ENCODE measurements around the gene BCL2L15. TPM values are rescaled to one million over a fixed set of nuclear protein-coding genes. Genes with fewer than 3 reads are reported as not detected.

The BCL2L15 gene
- total RNA-seq, 2 experiments from 2014 or later, result 1.6 to 2.9 TPM

DNA sequence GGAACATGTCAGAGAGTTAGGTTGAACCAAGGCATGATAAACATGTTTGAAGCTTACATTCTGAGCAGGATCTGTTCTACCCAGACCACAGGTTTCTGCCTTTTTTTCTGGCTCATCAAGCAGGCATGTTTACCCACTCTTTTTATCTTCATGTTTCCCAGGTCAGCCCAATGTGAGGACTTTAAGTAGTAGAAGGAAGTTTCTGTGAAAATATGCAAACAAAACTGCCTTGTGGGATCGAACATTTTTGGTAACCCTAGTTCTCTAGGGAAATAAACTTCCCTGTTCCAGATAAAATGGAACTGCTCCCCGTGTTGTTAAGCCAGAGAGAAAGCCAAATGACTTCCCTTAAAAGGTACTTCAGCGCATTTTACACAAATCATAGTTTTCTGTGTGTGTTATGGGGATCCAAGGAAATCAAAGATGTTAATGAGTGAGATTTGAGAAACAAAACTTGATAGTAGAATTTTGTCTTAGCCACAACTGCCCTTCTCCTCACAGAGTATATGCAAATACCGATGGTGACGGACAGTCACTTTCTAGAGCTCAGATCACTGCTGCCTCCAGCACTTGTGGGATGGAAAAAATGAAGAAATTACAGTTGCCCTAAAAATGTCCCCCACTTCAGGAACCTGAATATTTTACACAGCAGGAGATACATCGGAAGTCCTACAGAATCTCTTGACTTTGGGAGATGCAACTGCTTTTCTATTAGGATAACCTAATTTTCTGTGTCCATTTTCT is 41.0 kb upstream of the BCL2L15 start:
- peaks cover 9% of the 10 kb centered on the region for H3K36me3 Mint-ChIP-seq (ENCODE audit: low read depth)

DNA sequence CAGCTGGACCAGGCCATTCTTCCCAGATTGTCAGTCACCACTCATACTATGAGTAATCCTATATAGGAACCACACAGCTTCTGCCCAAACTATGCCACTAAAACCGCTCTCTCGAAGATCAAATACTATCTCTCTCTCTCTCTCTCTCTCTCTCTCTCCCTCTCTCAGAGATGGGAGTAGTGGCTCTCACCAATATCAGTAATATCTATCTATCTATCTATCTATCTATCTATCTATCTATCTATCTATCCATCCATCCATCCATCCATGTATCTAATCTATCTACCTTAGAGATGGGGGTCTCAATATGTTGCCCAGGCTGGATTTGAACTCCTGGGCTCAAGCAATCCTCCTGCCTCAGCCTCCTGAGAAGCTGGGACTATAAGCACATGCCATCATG is 37.1 kb upstream of the BCL2L15 start:
- H3K27me3 Mint-ChIP-seq, result peaks cover 13% of the 10 kb centered on the region
- DNase-seq, result no peak
- H3K27ac Mint-ChIP-seq, result no peak overlapping the region
- no peak overlapping the region for H3K4me3 Mint-ChIP-seq
- H3K9me3 Mint-ChIP-seq, result no peaks in the 10 kb centered on the region
- CTCF ChIA-PET, result interaction anchor here (1.3 kb wide), 1 partner anchor 10 kb away, joined by 3 read pairs; no protein-coding TSS in a partner anchor
- H3K4me1 Mint-ChIP-seq, result peaks cover 16% of the 10 kb centered on the region
- H3K36me3 Mint-ChIP-seq (ENCODE audit: low read depth), result no peaks in the 10 kb centered on the region
- POLR2A ChIA-PET, result interaction anchor here (1.0 kb wide), 1 partner anchor 20 kb away, joined by 4 read pairs; the partner anchor contains the start of genes AP4B1 and DCLRE1B

More for the DNA sequence above, 41.0 kb upstream of the BCL2L15 start:
- Mint-ChIP-seq H3K9me3 (no peaks in the 10 kb centered on the region), H3K4me1 (peaks cover 42% of the 10 kb centered on the region), H3K27me3 (peaks cover 6% of the 10 kb centered on the region), H3K27ac (peak overlapping the region; percentile 95), H3K4me3 (peak overlapping the region; percentile 94)
- no peak for DNase-seq
- POLR2A ChIA-PET, result interaction anchor here (0.8 to 8.7 kb wide), 22 partner anchors 10 to 822 kb away, joined by 3 to 268 read pairs (median 10); partner anchors contain the start of genes AP4B1, DCLRE1B, PHTF1 and RSBN1
- CTCF ChIA-PET, result interaction anchor here (0.7 to 5.1 kb wide), 13 partner anchors 10 to 169 kb away, joined by 3 to 90 read pairs (median 5); partner anchors contain the start of genes AP4B1, DCLRE1B, PHTF1 and RSBN1

DNA sequence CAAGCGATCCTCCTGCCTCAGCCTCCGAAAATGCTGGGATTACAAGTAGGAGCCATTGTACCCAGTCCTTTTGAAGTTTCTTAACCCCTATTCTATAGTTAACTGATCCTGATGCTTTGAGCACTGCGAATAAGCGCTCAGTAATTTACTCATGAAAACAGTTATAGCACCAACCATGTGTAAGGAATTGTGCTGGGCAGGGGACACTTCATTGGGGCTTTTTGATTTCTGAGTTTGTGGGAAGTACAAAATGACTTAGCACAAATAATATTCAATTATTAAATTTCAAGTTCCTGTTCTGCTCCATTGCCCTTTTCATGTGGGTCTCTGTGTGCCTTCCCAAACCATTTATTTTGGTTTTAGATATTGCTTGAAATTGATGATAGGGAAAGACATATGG is 35.6 kb upstream of the BCL2L15 start:
- H3K9me3 Mint-ChIP-seq, result no peaks in the 10 kb centered on the region
- ChIA-PET POLR2A (interaction anchor here (1.2 kb wide), 1 partner anchor 163 kb away, joined by 3 read pairs; the partner anchor contains the start of gene PHTF1), CTCF (no interaction called here)
- H3K4me3 Mint-ChIP-seq, result no peak overlapping the region
- no peak overlapping the region for H3K27ac Mint-ChIP-seq
- H3K4me1 Mint-ChIP-seq, result peaks cover 5% of the 10 kb centered on the region
- H3K36me3 Mint-ChIP-seq (ENCODE audit: low read depth), result no peaks in the 10 kb centered on the region
- no peak for DNase-seq
- peaks cover 13% of the 10 kb centered on the region for H3K27me3 Mint-ChIP-seq

DNA sequence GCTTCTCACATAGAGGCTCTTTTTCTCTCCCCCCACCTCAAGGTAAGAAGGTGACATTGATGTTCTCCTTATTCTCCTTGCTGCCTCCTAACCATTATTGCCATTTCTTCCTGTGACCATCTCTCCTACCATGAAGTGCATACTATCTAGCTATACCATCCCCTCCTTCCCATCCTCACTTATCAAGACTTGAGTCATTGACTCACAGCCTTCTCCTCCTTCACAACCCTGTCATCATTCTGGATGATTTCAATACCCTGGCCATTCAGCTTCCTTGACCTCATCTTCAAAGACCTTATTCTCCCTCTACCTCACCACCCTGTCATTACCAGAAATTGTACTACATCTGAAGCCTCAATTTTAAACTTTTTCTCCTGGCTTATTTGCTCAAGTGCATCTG is 30.9 kb upstream of the BCL2L15 start:
- Mint-ChIP-seq H3K4me1 (peaks cover 5% of the 10 kb centered on the region), H3K9me3 (no peaks in the 10 kb centered on the region), H3K27ac (no peak overlapping the region), H3K4me3 (no peak overlapping the region), H3K27me3 (peaks cover 6% of the 10 kb centered on the region), H3K36me3 (ENCODE audit: low read depth) (peaks cover 13% of the 10 kb centered on the region)
- no peak for DNase-seq
- CTCF ChIA-PET, result interaction anchor here (1.3 kb wide), 1 partner anchor 11 kb away, joined by 4 read pairs; the partner anchor contains the start of gene HIPK1
- POLR2A ChIA-PET, result interaction anchor here (5.0 kb wide), 1 partner anchor 11 kb away, joined by 26 read pairs; the partner anchor contains the start of gene HIPK1

DNA sequence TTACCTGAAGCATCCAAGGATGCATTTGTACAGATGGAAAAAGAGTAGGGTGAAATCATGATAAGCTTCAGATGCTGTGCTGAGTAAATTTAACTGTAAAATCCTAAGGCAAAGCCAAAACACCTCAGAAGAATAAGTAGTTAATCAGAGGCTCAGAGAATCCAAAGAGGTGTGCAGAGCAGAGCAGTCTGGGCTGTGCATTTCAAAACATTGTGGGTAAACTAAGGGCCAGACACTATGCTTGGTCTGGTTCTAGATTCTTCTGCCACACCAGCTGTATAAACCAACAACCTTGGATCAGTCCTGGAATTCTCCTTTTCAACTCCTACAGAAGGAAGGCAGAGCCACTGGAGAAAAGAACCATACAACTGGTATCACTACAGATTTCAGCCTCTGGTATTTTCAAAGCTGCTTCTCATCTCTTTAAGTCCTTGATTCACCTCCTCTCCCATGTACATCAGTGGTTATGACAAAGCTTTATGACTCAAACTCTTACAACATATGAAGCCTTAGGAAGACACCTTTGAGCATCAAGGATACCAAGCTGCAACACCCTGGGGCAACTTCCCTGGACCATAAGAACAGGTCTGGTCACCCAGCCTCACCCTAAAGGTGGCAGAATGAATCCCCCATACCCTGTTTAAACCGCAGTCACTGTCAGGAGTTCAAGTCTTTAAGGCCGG is 30.2 kb upstream of the BCL2L15 start:
- no peak overlapping the region for H3K4me3 Mint-ChIP-seq
- ChIA-PET POLR2A (interaction anchor here (0.7 to 5.0 kb wide), 2 partner anchors 12 to 14 kb away, joined by 3 to 26 read pairs; partner anchors contain the start of gene HIPK1), CTCF (interaction anchor here (1.3 kb wide), 1 partner anchor 11 kb away, joined by 4 read pairs; the partner anchor contains the start of gene HIPK1)
- no peak overlapping the region for H3K27ac Mint-ChIP-seq
- no peaks in the 10 kb centered on the region for H3K9me3 Mint-ChIP-seq
- no peak for DNase-seq
- peaks cover 1% of the 10 kb centered on the region for H3K27me3 Mint-ChIP-seq
- peaks cover 7% of the 10 kb centered on the region for H3K4me1 Mint-ChIP-seq
- H3K36me3 Mint-ChIP-seq (ENCODE audit: low read depth), result peaks cover 20% of the 10 kb centered on the region

DNA sequence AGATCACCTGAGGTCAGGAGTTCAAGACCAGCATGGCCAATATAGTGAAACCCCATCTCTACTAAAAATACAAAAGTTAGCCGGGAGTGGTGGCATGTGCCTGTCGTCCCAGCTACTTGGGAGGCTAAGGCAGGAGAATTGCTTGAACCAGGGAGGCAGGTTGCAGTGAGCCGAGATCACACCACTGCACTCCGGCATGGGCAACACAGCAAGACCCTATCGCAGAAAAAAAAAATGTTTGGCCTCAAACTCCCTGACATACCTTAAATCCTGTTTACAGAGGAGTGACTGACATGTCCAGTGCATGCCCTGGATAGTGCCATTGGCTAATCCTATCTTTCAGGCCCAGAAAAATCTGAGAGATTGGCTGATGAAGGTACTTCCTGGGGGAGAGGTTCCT is 29.6 kb upstream of the BCL2L15 start:
- peaks cover 22% of the 10 kb centered on the region for H3K36me3 Mint-ChIP-seq (ENCODE audit: low read depth)
- no peaks in the 10 kb centered on the region for H3K9me3 Mint-ChIP-seq
- DNase-seq, result no peak
- no peaks in the 10 kb centered on the region for H3K27me3 Mint-ChIP-seq
- peaks cover 7% of the 10 kb centered on the region for H3K4me1 Mint-ChIP-seq
- ChIA-PET POLR2A (interaction anchor here (0.7 to 5.0 kb wide), 2 partner anchors 13 kb away, joined by 3 to 26 read pairs; partner anchors contain the start of gene HIPK1), CTCF (no interaction called here)
- no peak overlapping the region for H3K27ac Mint-ChIP-seq
- H3K4me3 Mint-ChIP-seq, result no peak overlapping the region

DNA sequence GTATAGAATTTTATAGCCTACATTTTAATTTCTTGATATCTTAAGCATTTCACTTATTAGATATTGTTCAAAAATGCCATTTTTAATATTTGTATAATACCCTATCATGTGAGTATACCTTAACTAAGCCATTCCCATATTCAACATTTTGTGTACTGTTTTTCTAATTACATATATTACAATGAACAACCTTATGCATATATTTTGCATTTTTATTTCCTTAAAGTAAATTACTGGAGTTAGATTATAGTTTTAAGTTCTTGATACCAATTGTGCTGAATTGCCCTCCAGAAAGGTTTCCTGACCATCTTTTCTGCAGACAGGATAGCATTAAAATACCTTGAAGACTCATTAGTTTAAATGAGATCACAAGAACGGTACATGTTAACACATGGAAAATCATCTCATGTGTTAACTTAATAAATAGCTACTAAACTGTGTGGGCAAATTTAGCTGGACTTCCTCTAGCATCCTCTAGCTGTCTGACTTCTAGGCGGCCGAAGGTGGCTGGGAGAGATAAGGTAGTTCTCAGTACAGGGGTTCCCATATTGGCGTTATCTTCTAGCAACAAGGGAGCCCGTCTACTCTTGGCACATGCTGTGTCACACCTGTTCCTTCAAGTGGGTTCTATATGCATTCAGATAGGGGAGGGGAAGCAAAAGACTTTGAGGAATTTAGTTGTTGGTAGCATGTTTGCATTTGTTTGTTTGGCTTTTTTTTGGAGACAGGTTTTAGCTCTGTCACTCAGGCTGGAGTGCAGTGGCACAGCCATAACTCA is 26.7 kb upstream of the BCL2L15 start:
- no peak for DNase-seq
- no peak overlapping the region for H3K27ac Mint-ChIP-seq
- no peaks in the 10 kb centered on the region for H3K27me3 Mint-ChIP-seq
- no peak overlapping the region for H3K4me3 Mint-ChIP-seq
- CTCF ChIA-PET, result interaction anchor here (1.2 to 1.4 kb wide), 2 partner anchors 14 to 15 kb away, joined by 3 to 7 read pairs; partner anchors contain the start of gene HIPK1
- no peaks in the 10 kb centered on the region for H3K9me3 Mint-ChIP-seq
- H3K4me1 Mint-ChIP-seq, result peaks cover 17% of the 10 kb centered on the region
- peaks cover 50% of the 10 kb centered on the region for H3K36me3 Mint-ChIP-seq (ENCODE audit: low read depth)
- POLR2A ChIA-PET, result interaction anchor here (1.3 to 3.1 kb wide), 3 partner anchors 10 to 31 kb away, joined by 3 to 8 read pairs (median 8); partner anchors contain the start of genes AP4B1, DCLRE1B and HIPK1

DNA sequence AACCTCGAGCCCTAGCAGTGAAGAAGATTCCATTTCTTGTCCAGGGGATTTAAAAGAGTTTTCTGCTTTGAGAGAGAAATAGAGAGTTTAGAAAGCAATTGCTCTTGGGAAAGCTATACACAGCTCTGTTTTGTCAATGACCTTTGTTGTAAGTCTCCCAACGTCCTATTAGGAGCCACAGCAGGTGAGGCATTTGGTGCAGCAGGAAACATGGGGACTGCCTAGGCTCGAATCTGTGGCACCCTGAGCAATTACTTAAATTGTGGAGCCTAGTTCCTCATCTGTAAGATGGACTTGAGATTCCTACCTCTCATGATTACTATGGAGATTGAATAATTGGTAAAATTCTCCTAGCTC is 25.9 kb upstream of the BCL2L15 start:
- no peak for DNase-seq
- H3K4me1 Mint-ChIP-seq, result peaks cover 23% of the 10 kb centered on the region
- H3K27me3 Mint-ChIP-seq, result no peaks in the 10 kb centered on the region
- H3K4me3 Mint-ChIP-seq, result no peak overlapping the region
- ChIA-PET POLR2A (interaction anchor here (0.8 to 3.1 kb wide), 3 partner anchors 9 to 17 kb away, joined by 3 to 8 read pairs (median 8); partner anchors contain the start of genes AP4B1, DCLRE1B and HIPK1), CTCF (interaction anchor here (0.6 to 1.4 kb wide), 3 partner anchors 8 to 16 kb away, joined by 3 to 7 read pairs (median 3); partner anchors contain the start of gene HIPK1)
- peaks cover 55% of the 10 kb centered on the region for H3K36me3 Mint-ChIP-seq (ENCODE audit: low read depth)
- no peaks in the 10 kb centered on the region for H3K9me3 Mint-ChIP-seq
- no peak overlapping the region for H3K27ac Mint-ChIP-seq

DNA sequence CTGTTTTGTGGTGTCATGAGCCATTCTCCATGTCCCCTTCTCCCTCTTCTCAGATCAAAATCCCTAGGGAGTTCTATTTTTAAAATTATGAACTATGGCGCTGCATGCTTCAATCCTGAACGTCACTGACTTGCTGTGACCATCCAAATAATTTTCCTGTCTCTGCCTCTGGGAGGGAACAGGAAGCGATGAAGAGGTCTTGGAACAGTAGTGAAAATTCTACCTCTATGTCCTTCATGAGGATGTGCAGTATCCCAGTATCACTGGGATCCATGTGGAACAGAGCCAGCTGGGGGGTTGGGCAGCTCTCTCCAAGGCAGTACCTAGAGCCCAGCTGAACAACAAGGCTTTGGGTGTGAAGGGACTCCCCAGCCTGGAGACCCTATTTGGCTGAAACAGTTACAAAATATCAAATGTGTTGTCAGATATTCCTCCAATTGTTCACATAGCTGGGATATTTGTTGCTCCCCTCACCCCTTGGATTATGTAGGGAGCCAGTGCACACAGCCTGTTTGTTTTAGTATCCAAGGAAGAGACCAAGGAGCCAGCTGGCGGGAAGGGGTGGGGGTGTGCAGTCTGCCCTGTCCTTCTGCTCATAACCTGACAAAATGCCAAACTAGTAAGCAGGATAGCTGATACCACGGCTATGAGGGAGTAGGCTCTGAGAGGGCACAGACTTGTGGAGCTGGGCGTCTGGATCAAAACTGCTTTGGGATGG is 25.4 kb upstream of the BCL2L15 start:
- Mint-ChIP-seq H3K9me3 (no peaks in the 10 kb centered on the region), H3K4me1 (peaks cover 28% of the 10 kb centered on the region), H3K27ac (no peak overlapping the region), H3K27me3 (no peaks in the 10 kb centered on the region), H3K4me3 (no peak overlapping the region), H3K36me3 (ENCODE audit: low read depth) (peaks cover 60% of the 10 kb centered on the region)
- no peak for DNase-seq
- ChIA-PET POLR2A (interaction anchor here (0.8 to 3.1 kb wide), 3 partner anchors 9 to 18 kb away, joined by 3 to 8 read pairs (median 8); partner anchors contain the start of genes AP4B1, DCLRE1B and HIPK1), CTCF (interaction anchor here (0.6 to 1.4 kb wide), 3 partner anchors 9 to 17 kb away, joined by 3 to 7 read pairs (median 3); partner anchors contain the start of gene HIPK1)

DNA sequence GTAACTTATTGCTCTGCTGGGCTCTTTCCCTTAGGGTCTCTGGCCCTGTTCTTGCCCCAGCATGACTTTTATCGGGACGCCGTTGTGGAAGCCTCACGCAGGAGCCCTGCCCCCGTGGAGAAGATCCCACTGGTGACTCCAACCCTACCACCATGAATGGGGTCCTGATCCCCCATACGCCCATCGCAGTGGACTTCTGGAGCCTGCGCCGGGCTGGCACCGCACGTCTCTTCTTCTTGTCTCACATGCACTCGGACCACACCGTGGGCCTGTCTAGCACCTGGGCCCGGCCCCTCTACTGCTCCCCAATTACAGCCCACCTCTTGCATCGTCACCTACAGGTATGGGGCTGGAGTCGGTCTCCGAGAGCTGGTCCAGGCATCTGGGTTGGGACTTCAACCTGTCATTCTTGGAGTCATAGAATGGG is 18.1 kb upstream of the BCL2L15 start:
- Mint-ChIP-seq H3K27me3 (no peaks in the 10 kb centered on the region), H3K4me1 (peaks cover 61% of the 10 kb centered on the region), H3K36me3 (ENCODE audit: low read depth) (peaks cover 61% of the 10 kb centered on the region), H3K27ac (peak overlapping the region; percentile 89), H3K9me3 (no peaks in the 10 kb centered on the region), H3K4me3 (peak overlapping the region; percentile 93)
- POLR2A ChIA-PET, result interaction anchor here (1.0 to 9.3 kb wide), 9 partner anchors 25 to 94 kb away, joined by 3 to 268 read pairs (median 30); partner anchors contain the start of genes HIPK1 and RSBN1
- CTCF ChIA-PET, result interaction anchor here (0.7 to 6.0 kb wide), 9 partner anchors 16 to 158 kb away, joined by 3 to 90 read pairs (median 3); partner anchors contain the start of genes HIPK1 and PHTF1
- DNase-seq, result no peak

DNA sequence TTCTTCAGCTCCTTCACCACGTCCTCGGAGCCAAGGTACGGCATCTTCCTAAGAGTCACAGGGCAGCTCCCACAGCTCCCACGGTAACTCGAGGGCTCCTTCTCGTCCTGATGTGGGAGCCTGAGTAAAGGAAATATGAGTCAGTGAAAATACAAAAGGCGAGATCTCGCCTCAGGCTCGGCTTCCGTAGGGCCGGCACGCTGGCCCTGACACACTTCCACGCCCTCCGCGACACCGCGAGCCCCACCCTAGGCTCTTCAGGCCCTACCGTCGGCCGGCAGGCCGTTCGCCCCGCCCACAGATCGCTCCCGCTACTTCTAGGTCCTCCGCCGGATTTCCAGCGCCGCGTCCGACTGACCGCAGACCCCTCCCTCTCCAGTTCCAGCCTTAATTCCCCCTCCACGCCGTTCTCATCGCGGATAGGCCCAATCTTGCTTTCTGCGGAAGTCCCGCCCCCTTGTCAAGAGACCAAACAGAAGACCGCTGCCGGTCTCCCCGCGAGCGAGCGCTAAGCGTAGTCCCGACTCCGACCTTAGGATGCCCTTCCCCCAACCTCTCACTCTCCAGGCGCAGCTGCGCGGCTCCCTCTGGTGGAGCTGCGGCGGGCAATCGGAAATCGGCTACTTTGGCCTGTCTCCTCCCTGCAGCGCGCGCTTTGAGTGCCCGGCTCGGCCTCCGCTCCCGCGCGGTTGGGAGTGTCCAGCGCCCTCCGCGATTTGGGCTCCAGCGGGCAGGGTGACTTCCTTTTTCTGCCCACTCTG is 17.5 kb upstream of the BCL2L15 start, which contains the start of the genes AP4B1 and DCLRE1B:
AP4B1 (minus strand) TSS at position 126 of the 761 bp plus-strand sequence; CDS start at position 44, 82 bp downstream.
DCLRE1B (plus strand) TSS at position 653 of the 761 bp plus-strand sequence. CDS start 261 bp downstream, outside the sequence.
- H3K27me3 Mint-ChIP-seq, result no peaks in the 10 kb centered on the region
- peak within 1 kb of the TSS; percentile 89 for H3K27ac Mint-ChIP-seq
- DNase-seq, result peak; percentile 99
- H3K9me3 Mint-ChIP-seq, result no peaks in the 10 kb centered on the region
- H3K4me1 Mint-ChIP-seq, result peaks cover 62% of the 10 kb centered on the region
- H3K4me3 Mint-ChIP-seq, result peak within 1 kb of the TSS; percentile 93
- POLR2A ChIA-PET, result interaction anchor here (0.7 to 9.3 kb wide), 24 partner anchors 9 to 145 kb away, joined by 3 to 268 read pairs (median 7); partner anchors contain the start of genes BCL2L15, HIPK1, PHTF1 and RSBN1
- H3K36me3 Mint-ChIP-seq (ENCODE audit: low read depth), result peaks cover 61% of the 10 kb centered on the region
- CTCF ChIA-PET, result interaction anchor here (0.7 to 6.0 kb wide), 21 partner anchors 11 to 378 kb away, joined by 3 to 90 read pairs (median 4); partner anchors contain the start of gene HIPK1

All from activated CD4-positive, alpha-beta memory T cell treated with anti-CD3 and anti-CD28 coated beads, Interleukin-2, amount 10 ng/mL, durations not matched to agents 7 days and 5 days (primary cell).